Activated T-cell treated with anti-CD3 and anti-CD28 coated beads for 48 hours (primary cell): Measurements from ENCODE around the gene ATP6V1G2.

Source experiments
- DNase-seq: peaks from one replicate; pipeline ENCODE4 v3.0.0-alpha.2; 2020; ENCODE audit warnings: low read depth

ATP6V1G2 gene

GRCh38 chr6:31547727-31548543, 1.5 kb upstream of the ATP6V1G2 start:
- DNase-seq: no peak

GRCh38 chr6:31546958-31547726, 734 bp upstream of the ATP6V1G2 start, which contains the start of gene NFKBIL1:
Gene NFKBIL1 (plus strand): TSS chr6:31547608. CDS start chr6:31547695, 87 bp downstream.
- DNase-seq: peak; percentile 90

DNA sequence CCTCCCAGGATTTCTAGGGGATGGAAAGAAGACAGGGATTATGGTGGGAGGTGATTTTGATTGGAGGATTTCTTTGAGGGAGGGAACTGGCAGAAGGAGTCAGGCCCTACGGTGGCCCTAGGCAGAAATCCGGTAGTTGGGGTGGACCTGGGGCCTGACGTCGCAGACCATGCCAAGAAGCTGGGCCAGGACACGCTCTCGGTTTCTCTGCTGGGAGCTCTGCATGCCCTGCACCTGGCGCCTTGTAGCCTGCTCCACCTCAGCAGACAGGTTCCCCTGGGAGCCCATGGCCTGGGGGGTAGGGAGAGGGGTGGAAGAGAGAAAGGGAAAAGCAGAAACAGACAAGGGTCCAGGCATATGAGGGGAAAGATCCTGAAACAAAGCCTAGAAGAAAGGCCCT, 1.1 kb downstream of the ATP6V1G2 start:
- DNase-seq: no peak

- no peak for DNase-seq
Observed at GRCh38 chr6:31544676-31545075, 1.7 kb downstream of the ATP6V1G2 start.

- no peak for DNase-seq
Observed at GRCh38 chr6:31543639-31544038, 2.8 kb downstream of the ATP6V1G2 start.

- DNase-seq: peak; percentile 89
Observed at GRCh38 chr6:31541658-31542521, 4.5 kb downstream of the ATP6V1G2 start, which contains the start of gene DDX39B. Gene DDX39B (minus strand): TSS chr6:31542003. CDS start chr6:31540532, 1,471 bp downstream.

DNA sequence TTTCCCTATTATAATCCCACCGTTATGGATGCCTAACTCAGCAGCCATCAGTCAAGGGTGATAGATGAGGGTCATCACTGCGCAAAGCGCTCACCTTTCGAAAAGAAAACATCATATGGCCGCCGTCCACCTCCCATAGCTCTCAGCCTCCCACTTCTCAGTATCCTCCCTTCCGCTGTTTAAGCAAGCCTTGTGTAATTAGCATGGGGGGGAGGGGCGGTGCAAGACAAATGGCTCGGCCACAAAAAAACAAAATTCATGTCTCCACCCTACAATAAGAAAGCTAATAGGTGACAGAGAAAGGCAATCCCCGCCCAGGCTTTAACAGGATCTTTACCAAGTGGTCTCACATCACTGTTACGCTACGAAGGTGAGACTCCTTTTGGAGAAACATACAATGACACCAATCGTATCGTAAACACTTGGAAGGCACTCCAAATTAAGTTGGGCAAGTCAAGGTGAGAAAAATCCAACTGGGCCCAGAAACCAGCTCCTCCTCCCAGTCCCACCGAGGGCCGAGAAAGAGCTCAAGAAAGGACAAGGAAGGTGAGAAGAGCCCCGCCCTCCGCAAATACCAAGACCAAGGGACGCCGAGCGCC, 5.2 kb downstream of the ATP6V1G2 start:
- DNase-seq: peak; percentile 43

GRCh38 chr6:31540640-31541039, 5.8 kb downstream of the ATP6V1G2 start:
- no peak for DNase-seq

GRCh38 chr6:31538805-31539400, 7.5 kb downstream of the ATP6V1G2 start:
- no peak for DNase-seq

GRCh38 chr6:31535538-31536324, 10.7 kb downstream of the ATP6V1G2 start:
- no peak for DNase-seq

GRCh38 chr6:31534521-31535040, 11.8 kb downstream of the ATP6V1G2 start:
- no peak for DNase-seq

- DNase-seq: no peak
Observed at GRCh38 chr6:31534011-31534410, 12.4 kb downstream of the ATP6V1G2 start.

GRCh38 chr6:31533455-31533841, 13.0 kb downstream of the ATP6V1G2 start:
- no peak for DNase-seq

GRCh38 chr6:31532644-31533454, 13.6 kb downstream of the ATP6V1G2 start:
- no peak for DNase-seq

DNA sequence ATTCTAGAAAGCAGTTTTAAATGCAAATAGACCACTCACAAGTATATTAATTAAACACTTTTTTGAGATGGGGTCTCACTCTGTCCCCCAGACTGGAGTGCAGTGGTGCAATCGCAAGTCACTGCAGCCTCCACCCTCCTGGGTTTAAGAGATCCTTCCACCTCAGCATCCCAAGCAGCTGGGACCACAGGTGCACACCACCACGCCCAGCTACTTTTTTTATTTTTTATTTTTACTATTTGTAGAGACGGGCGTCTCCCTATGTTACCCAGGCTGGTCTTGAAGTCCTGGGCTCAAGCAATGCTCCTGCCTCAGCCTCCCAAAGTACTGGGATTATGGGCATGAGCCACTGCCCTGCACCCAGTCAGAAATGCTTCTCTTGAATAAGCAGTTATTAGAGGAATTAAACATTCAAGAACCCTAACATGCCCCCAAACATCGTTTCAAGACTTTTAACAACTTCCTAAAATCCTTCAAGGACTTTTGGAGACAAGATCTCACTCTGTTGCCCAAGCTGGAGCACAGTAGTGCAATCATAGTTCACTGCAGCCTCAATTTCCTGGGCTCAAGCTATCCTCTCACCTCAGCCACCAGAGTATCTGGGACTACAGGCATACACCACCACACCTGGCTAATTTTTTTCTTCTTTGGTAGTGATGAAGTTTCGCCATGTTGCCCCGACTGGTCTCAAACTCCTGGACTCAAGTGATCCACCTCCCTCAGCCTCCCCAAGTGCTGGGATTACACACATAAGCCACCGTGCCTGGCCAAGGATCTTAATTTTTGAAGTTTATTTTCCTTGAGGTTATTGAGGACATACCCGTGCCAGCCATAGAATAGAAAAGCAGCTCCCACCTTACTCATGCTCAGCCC, 14.4 kb downstream of the ATP6V1G2 start:
- no peak for DNase-seq

GRCh38 chr6:31531162-31531561, 15.2 kb downstream of the ATP6V1G2 start:
- DNase-seq: no peak

GRCh38 chr6:31530659-31531058, 15.7 kb downstream of the ATP6V1G2 start:
- no peak for DNase-seq
